GM12892 (cell line): ENCODE results near the gene FATE1.

Experiments used
- POLR2A ChIP-seq: IDR thresholded peaks from 2 replicates; pipeline ENCODE4 v1.6.1; 2011; ENCODE audit warnings: low read depth, low read length, control low read depth
- TAF1 ChIP-seq: IDR thresholded peaks from 2 replicates; pipeline ENCODE4 v1.6.1; 2011; ENCODE audit warnings: low read depth, mild to moderate bottlenecking, control low read depth, low read length, borderline replicate concordance

GRCh38 chrX:151754641-151755215 is 38.9 kb downstream of the FATE1 start:
- TF ChIP-seq POLR2A (no peak), TAF1 (no peak)
